HG02798 (cell line): ENCODE results near the gene GALNT1.

Source experiments
- ATAC-seq: cut with Tn5 transposase; IDR thresholded peaks from one replicate; pipeline ENCODE4 v1.9.1; 2021; ENCODE audit warnings: mild to moderate bottlenecking; ENCODE audit not compliant: unreplicated experiment, poor library complexity

The GALNT1 gene

DNA sequence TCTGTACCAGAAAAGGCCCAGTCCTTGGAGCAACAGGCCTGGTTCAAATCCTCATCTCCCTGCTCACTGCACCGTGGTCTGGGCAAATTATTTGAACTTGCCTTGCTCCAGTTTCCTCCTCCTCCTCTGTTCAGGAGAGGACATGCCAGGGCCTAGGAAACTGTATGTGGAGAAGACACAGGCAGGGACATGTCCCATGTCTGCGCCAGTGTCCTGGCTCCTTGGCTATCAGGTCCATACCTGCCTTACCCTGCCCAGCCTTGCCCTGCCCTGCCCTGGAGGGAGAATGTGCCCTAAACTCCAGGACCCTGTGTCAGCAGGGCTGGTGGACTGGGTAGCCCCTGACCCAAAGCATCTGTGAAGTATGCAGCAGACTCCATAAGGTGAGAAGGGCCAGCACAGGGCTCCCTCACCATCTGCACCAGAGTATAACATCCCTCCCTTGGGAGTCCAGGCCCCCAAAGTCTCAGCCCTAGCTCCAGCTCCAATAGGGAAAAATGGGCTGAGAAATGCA is 165.3 kb downstream of the GALNT1 start:
- no peak for ATAC-seq

- ATAC-seq = no peak
These were observed 166.4 kb downstream of the GALNT1 start for GRCh38 chr18:35747894-35748472.

GRCh38 chr18:35749701-35750100 is 168.2 kb downstream of the GALNT1 start:
- no peak for ATAC-seq

DNA sequence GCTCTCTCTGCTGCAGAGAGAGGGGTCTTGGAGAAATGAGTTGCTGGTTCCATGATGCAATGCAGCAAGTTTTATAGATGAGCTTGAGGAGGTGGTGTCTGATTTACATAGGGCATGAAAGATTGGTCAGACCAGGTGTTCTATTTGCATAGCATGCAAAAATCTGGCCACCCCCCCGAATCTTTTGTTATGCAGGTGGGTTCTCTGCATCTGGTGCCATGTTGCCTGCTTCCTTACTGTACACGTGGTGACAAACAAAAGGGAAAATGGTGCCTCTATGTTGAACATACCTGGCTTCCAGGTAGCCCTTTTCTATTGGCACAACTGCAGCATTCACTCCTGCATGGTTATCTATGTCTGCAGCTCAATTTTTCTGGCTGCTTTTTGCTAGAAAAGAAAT is 169.4 kb downstream of the GALNT1 start:
- ATAC-seq = no peak

DNA sequence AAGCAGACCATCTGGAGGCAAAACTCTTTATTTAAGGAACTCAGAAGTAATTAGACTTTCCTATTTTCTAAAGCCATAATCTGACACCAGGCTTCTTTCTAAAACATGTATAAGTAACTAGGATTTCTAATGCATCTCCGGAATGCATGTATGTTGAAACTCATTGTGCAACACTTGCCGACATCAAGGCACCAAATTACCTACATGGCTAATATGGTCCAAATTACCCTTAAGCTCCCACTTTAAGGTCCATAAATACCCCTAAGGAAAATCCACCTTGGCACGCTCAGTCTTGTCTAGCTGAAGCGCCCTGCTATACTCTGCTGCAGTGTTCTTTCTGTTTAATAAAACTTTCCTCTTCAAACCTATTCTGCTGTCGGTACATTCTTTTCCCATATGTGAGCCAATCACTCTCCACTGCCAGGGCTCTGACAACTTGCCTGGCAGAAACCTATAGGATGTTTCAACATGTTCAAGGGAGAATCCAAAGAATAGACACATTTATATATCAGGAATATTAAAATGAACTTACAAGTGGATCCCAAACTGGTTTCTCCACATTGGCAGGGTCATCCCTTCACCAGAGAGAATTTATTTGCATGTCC is 171.9 kb downstream of the GALNT1 start:
- ATAC-seq = no peak

- ATAC-seq = no peak
These were observed 172.9 kb downstream of the GALNT1 start for GRCh38 chr18:35754464-35754863.

DNA sequence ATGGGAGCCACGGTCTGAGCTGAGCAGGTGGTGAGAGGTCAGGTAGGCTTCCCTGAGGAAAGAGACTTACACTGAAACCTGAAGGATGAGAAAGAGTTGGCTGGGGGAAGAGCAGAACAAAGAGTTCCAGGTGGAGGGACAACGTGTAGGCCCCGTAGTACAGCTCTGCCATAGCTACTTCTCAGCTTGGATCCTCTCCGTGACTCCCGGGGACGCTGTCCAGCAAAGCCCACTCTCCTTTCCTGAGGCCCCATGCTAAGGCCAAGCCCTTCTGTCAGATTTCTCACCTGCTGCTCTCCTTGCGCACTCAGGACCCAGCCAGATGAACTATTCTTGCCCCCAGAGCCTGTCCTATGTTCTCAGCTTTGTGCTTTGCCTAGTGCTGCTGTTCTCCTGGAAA is 173.8 kb downstream of the GALNT1 start:
- no peak for ATAC-seq

GRCh38 chr18:35756506-35757117 is 175.1 kb downstream of the GALNT1 start:
- ATAC-seq = peak; percentile 73
